ENCODE data around the gene TTN.
A peak's percentile ranks its signal among the peaks of the same experiment; 100 is the strongest.
"Not testable (repeated sequence)": the region's sequence is repeated elsewhere in the genome, so short reads cannot be mapped to it uniquely, and the experiment has no call there.

Gene TTN

DNA sequence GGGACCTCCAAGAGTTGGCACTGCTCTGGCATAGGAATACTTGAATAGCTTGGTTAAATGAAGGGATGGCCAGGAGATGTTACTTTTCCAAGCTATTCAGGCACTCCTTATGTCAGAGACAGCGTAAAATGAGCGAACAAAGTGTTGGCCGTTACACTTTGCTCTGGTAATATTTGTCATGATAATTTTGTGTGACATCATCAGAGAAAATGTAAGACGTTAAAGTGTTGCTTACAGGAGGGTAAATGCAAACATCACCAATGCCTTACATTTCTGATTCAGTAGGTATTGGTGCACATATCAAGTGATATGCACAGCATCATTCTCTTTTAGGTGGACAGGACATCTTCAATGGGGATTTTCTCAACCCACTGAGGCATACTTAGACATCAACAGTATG, 281.0 kb downstream of the TTN start:
- no peak for DNase-seq

DNA sequence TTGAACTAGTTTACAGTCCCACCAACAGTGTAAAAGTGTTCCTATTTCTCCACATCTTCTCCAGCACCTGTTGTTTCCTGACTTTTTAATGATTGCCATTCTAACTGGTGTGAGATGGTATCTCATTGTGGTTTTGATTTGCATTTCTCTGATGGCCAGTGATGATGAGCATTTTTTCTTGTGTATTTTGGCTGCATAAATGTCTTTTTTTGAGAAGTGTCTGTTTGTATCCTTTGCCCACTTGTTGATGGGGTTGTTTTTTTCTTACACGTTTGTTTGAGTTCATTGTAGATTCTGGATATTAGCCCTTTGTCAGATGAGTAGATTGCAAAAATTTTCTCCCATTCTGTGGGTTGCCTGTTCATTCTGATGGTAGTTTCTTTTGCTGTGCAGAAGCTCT, 281.8 kb downstream of the TTN start:
- not testable (repeated sequence) for DNase-seq

DNA sequence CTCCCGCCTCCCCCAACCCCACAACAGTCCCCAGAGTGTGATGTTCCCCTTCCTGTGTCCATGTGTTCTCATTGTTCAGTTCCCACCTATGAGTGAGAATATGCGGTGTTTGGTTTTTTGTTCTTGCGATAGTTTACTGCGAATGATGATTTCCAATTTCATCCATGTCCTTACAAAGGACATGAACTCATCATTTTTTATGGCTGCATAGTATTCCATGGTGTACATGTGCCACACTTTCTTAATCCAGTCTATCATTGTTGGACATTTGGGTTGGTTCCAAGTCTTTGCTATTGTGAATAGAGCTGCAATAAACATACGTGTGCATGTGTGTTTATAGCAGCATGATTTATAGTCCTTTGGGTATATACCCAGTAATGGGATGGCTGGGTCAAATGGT, 282.2 kb downstream of the TTN start:
- not testable (repeated sequence) for DNase-seq

DNA sequence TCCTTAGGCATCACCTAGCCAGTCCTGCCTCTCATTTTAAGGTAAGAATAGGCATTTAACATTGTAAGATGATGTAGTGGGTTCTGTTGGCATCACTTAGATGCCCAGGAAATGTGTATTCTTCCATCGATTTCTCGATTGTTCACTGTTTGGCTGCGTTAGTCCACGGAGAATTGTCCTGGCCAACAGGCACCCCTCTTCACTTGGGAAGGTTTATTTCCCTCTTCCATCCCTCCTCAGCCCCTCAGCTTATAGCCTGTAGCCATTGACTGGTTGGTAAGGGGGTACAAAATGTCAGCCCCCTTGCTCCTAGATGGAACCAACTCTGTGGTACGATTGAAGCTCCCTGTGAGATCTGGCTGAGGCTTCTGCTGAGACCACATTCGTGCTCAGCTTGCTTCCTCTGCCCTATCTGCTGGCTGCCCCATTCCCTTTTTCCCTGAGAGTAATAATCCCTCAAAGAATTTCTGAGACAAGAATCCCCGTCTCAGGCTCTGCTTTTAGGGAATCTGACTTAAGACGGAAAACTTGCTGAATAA, 283.6 kb downstream of the TTN start:
- DNase-seq = no peak

DNA sequence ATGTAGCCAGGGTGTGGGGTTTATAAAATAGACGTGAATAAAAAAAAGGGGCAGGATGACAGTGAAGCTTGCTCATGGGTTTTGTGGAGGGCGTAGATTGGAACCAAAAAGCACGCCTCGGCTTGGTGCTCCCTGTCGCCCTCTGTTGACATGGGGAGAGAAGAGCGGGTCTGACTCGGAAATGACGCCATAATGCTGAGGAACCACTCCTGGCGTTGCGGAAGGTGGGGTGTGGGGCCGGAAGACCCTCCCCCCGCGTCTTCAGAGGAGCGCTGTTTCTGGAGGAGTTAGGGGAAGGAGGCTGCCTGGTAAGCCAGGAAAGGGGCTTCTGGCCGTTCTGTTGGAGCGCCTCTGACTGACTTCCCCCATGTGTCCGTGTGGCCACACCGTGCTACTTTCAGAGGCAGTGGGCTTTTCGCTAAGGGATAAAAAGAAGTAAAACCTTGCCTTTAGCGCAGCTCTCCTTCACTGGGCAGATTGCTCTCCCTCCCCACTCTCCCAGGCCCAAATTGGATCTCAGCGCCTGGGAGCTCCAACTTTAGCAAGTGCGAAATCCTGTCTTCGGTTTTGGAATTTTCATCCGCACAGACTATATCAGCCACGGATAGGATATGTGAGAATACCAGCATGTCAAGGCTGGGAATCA, 284.1 kb downstream of the TTN start:
- DNase-seq = peak; percentile 74

DNA sequence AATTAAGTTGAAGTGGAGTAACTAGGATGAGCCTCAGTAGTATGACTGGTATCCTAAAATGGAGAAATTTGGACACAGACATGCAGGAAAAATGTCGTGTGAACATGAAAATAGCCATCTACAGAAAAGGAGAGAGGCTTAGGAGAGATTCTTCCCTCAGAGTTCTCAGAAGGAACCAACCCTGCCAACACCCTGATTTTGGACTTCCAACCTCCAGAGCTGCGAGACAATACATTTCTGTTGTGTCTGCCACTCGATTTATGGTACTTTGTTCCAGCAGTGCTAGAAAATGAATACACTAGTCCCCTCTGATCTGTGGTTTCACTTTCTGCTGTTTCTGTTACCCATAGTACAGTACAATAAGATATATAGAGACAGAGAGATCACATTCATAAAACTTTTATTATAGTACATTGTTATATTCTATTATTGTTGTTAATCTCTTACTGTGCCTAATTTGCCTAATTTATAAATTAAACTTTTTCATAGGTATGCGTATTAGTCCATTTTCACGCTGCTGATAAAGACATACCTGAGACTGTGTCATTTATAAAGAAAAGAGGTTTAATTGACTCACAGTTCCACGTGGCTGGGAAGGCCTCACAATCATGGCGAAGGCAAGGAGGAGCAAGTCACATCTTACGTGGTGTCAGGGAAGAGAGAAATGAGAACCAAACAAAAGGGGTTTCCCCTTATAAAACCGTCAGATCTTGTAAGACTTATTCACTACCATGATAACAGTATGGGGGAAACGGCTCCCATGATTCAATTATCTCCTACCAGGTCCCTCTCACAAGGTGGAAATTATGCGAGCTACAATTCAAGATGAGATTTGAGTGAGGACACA, 285.7 kb downstream of the TTN start:
- no peak for DNase-seq

DNA sequence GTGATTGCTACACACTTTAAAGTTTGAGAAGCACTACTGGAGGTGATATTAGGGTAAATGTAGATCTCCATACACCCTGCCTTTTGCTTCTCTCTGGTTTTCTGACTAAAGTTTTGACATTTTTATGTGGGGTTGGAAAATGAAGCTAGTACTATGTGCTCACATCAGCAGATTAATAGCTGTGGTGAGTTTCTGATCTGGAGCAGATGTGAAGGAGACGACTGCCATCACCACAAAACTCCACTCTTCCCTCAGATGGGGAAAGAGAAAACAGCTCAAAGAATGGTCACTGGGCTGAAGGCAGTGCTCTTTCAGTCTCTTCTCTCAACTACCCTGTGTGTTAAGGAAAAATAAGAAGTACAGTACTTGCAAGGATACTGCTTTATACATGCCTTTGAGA, 289.7 kb downstream of the TTN start:
- DNase-seq = no peak

DNA sequence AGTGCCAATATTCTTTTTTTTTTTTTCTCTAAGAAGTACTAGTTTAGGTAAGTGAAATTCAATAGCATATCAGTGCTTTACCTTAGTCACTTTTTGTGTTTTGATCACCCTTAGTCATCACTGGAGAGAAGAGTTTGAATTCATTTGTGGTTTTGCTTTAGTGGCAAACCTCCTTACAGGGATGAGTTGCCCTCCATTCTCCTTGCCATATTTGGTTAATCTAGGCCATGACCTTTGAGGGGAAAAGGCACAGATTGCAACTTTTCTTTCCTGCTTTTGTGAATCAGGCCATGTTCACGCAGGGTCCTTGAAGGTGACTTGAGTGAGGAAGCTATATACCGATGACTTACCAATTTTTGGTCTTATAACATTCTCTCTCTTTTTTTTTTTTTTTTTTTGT, 292.6 kb downstream of the TTN start:
- no peak for DNase-seq

DNA sequence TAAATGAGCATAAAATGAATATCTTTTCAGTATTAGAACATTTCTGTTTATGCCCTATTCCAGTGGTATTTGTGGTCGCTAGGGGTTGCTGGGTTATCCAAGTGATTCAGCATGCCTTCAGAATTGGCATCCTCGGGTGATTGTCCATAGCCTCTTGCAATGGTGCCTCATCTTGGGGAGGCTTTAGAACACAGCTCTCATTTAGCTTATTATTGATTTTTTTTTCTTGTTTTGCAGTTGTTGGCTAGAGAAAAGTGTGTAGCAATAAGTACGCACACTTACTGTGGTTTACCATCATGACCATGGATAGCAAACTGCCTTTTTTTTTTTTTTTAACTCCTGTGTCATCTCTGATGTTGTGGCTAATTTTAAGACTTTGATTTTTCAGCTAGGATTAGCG, 293.3 kb downstream of the TTN start:
- DNase-seq = no peak

DNA sequence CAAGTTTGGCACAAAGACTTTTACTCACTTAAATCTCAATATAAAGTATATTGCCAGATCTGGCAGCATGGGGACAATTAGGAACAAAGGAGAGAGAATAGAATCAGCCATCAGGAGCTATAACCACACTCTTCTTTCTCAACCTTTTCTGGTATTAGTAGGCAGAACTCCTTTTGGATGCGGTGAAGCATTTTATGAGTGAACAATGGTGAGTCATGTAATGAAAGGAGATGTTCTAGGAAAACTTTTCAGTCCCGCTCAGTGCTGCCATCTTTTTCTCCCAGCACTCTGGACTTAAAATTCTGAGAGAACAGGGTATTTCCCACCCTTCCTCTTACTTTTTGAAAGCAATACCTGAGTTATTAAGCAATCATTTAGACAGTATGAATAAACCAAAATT, 294.7 kb downstream of the TTN start:
- no peak for DNase-seq

DNA sequence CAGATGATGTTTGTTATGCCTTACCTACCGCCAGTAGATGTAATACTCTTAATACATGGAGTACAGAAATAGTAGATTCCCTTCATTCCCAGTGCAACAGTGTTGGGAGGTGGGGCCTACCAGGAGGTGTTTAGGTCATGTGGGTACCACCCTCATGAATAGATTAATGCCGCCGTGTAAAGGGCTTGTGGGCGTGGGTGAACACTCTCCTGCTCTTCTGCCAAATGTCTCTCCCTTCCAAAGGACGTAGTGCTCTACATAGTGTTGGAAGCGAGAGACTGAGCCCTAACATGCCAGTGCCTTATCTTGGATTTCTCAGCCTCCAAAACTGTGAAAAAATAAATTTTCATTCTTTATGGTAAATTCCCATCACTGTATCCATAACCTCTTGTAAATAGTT, 296.8 kb downstream of the TTN start:
- DNase-seq = no peak

DNA sequence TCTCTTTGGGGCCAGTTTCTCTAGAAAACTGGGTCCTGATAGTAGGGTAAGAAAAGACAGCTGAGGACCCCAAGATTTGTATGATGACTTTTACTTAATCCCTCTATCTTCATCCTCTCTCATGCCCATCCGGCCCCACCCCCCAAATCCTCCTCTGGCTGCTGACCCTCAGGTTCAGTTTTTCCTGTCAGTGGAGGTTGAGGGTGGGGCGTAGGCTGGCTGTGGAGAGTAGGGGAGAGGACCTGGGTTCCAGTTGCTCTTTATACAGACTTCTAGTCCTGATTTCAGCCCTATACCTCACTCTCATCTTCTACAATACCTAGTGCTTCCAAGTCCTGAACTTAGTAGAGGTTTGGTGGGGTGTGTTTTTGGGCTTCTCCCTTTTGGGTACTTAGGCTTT, 298.6 kb downstream of the TTN start:
- DNase-seq = no peak

DNA sequence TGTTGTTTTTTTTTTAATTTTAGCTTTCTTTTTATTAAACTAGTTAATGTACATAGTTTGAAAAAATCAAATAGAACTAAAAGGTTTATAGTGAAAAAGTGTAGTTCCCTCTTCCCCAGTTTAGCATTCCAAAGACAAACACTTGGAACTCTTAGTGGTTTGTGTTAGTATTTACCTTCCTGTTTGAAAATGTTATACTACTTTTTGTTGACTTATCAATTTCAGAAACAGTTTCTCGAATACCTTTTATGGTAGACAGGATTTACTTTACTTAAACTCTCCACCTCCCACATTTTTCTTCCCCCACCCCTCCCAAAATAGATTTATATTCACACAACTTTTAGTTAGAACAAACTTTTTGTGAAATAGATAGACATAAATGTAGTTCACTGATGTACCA, 300.3 kb downstream of the TTN start:
- DNase-seq = no peak

DNA sequence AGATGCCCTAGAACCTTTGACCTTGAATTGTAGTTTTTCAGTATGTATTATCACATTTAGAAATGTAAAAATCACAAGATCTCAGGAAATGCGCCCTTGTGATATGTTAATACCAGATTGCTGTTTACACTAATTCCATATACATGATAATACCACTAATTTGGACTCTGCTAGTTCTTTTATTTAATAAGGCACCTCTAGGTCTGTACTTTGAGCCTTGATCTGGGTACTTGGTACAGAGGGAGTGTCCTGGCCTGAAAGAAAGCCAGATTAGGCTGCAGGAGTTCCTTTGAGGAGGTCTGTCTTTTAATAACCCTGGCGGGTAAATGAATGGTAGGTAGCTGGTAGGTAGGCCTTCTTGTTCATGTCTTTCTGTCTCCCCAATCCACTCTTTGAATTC, 300.7 kb downstream of the TTN start:
- DNase-seq = no peak

DNA sequence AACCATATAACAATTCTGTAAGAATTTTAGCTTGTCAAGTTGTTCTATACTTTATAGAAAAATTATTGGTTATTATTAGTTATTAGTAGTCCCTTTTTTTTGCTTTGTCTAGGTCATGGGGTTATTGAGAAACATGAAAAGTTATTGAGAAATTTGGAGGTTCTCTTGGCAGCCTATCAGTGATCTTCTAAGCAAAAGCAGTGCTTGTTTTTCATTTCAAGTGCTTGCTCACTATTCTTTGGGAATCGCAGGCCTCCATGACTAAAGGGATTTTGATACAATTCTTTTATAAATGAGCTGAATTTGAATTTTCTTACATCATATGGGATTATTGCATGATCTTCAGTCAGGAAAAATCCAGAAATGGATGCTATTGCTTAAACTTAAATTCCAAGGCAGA, 301.1 kb downstream of the TTN start:
- DNase-seq = peak; percentile 13

DNA sequence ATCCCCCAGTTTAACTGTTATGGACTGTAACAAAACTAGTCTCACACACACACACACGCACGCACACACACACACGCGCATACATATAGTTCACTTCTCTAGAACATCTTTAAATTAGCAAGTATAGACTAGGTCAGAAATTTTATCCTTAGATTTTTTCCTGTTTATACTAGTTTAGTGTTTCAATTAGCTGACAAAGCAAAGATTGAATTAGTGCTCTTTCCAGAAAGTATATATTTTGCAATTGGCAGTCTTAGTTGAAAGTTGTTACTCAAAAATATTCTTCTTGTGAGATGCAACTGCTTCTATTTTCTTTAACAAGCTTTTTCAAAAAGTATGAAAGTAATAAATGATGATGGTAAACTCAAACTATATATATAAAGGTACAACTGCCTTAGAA, 304.5 kb downstream of the TTN start:
- no peak for DNase-seq

DNA sequence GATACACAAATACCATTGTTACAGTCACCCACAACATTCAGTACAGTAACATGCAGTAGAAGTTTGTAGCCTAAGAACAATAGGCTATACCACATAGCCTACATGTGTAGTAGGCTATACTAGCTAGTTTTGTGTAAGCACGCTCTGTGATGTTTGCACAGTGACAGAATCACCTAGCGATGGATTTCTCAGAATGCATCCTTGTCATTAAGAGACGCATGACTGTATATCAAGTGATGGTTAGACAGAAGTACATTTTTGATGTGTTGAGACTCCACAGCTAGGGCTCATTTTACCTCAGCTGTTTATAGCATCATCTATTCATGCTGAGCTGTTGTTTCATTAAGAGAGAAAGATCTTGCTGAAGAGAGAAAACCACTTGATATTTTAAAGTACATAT, 307.6 kb downstream of the TTN start:
- DNase-seq = no peak

DNA sequence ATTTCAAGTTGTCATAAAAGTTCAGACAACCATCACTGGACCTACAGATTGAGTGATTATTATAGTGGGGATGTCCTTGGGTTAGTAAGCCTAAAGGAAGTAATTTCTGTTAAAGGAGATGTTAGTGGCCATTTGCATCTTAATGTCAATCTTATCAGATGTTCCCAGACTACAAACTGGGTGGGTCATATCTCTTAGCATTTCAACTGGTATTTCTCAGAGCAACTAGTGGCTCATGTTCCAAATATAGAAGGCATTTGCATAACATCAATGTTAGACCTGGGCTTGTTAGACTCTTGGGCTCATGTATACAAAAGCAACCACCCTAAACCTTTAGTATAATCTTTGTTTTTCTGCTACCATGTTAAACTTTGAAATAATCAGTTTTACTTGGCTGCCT, 309.1 kb downstream of the TTN start:
- DNase-seq = no peak

DNA sequence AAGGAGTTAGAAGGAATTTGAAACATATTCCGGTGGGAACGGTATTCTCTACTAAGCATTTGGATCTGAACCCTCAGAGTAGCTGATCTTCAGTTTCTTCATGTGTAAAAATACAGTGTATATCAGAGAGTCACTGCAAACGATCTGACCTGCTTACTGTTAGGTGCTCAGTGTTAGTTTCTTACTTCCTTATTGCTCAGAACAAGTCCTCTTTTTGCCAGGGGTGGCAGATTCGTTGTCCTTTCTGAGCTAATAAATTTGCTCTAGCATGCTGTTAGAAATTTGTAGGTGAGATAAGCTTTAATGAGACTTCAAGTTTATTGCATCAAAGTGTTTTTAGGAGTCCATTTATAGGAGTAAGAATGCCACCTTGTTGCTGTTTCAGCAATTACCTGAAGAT, 311.2 kb downstream of the TTN start:
- DNase-seq = no peak

DNA sequence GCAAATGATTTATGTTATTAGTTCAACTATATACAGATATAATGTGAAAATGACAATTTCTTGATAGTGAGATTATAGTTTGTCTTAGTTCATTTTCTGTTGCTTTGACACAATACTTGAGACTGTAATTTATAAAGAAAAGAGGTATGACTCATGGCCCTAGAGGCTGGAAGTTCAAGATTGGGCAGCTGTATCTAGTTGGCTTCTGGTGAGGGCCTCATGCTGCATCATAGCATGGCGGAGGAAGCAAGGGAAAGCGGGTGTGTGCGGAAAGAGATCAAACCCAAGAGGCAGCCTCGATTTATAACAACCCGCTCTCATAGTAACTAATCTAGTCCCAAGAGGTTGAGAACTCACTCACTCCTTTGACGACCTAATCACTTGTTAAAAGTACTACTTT, 315.6 kb downstream of the TTN start:
- DNase-seq = no peak

DNA sequence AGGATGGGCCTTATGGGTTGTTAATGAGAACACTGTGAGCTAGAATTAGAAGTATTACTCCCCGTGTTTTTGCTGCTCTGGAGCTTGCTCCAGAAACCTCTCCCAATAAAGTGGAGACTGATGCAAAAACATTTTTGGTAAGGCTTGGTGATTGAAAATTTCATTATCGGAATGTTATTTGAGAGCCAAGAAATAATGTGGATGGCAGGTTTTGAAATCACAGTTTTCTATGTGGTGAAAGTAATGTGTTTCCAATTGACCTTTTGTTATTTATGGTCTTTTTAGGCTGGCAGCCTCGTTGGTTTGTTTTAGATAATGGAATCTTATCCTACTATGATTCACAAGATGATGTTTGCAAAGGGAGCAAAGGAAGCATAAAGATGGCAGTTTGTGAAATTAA, 321.9 kb downstream of the TTN start:
- DNase-seq = no peak

DNA sequence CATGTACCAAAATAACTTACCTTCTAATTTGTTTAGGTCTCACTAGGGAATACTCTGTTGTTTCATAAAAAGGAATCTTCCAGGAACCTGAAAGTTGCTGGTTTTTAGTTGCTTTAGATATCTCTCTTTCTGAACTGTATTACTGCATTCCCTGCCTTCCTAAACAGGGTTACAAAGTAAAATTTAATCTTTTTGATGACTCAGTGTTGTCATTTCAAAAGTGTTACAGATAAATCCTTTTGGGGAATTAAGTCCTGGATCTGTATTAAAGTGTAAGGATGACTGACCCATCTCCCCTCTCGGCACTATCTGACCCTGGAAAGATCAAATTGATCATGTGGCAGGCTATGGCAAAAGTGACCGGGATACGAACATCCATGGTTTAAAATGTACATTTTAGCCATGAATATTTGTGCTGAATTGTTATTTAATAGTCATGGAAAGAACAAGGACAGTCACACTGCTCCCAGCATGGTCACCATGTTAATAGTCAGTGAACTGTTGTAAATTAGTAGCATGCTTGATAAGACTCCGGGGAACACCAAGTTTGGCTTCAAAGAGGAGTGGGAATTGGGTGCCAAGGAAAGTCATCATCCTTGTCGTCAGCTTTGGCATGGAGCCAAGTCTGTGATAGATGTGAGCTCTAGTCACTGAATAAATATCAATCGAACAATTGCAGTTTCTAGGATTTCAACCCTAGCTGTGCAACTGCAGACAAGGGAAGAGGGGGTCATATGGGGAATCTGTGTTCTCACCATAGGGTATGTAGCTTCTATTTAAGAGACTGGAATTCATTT, 322.8 kb downstream of the TTN start:
- DNase-seq = no peak

DNA sequence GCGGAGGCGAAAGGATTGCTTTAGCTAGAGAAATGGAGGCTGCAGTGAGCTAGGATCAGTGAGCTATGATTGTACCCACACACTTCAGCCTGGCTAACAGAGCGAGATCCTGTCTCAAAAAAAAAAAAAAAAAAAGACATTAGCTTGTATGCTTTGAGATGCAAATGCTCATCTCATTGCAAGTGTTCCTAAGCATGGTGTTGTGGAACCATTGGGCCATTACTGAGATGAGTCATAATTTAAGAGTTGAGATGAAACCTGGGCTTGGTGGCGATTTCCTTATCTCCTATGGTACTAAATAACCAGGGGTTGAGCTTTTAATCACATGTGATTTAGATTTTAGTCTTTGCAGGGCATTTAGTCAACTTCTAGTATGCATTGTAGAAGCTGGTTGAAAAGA, 324.8 kb downstream of the TTN start:
- DNase-seq = peak; percentile 27
